HG03571 (cell line): ENCODE measurements around the gene P2RY12.
"Not testable (repeated sequence)": the region's sequence is repeated elsewhere in the genome, so short reads cannot be mapped to it uniquely, and the experiment has no call there.

Experiments used
- ATAC-seq: cut with Tn5 transposase; IDR thresholded peaks from one replicate; pipeline ENCODE4 v1.9.1; 2021; ENCODE audit not compliant: unreplicated experiment

Gene P2RY12

GRCh38 chr3:151393146-151393830 lies 8.7 kb upstream of the P2RY12 start:
- no peak for ATAC-seq

- ATAC-seq = not testable (repeated sequence)
These were observed 7.6 kb upstream of the P2RY12 start for GRCh38 chr3:151392191-151392590.

- ATAC-seq = no peak
These were observed 7.2 kb upstream of the P2RY12 start for GRCh38 chr3:151391720-151392119.

- ATAC-seq = no peak
These were observed 3.3 kb upstream of the P2RY12 start for GRCh38 chr3:151387842-151388241.

GRCh38 chr3:151387432-151387831 lies 2.9 kb upstream of the P2RY12 start:
- no peak for ATAC-seq

- ATAC-seq = no peak
These were observed 1.5 kb upstream of the P2RY12 start for GRCh38 chr3:151386056-151386455.

GRCh38 chr3:151383956-151384355 lies 597 bp downstream of the P2RY12 start:
- ATAC-seq = peak; percentile 51

- no peak for ATAC-seq
These were observed 1.4 kb downstream of the P2RY12 start for GRCh38 chr3:151383111-151383510.

GRCh38 chr3:151382671-151383070 lies 1.9 kb downstream of the P2RY12 start:
- ATAC-seq = no peak

GRCh38 chr3:151379083-151379734 lies 5.3 kb downstream of the P2RY12 start:
- ATAC-seq = no peak

GRCh38 chr3:151377768-151378385 lies 6.7 kb downstream of the P2RY12 start:
- ATAC-seq = peak; percentile 55

GRCh38 chr3:151372063-151372820 lies 12.3 kb downstream of the P2RY12 start:
- no peak for ATAC-seq

- ATAC-seq = no peak
These were observed 13.0 kb downstream of the P2RY12 start for GRCh38 chr3:151371526-151371925.

GRCh38 chr3:151367448-151367847 lies 17.1 kb downstream of the P2RY12 start:
- no peak for ATAC-seq

GRCh38 chr3:151366993-151367392 lies 17.6 kb downstream of the P2RY12 start:
- no peak for ATAC-seq

GRCh38 chr3:151362751-151363174 lies 21.8 kb downstream of the P2RY12 start:
- no peak for ATAC-seq

GRCh38 chr3:151357463-151357850 lies 27.1 kb downstream of the P2RY12 start:
- ATAC-seq = no peak

GRCh38 chr3:151356794-151357462 lies 27.6 kb downstream of the P2RY12 start:
- ATAC-seq = no peak

- ATAC-seq = peak; percentile 14
These were observed 32.9 kb downstream of the P2RY12 start for GRCh38 chr3:151351648-151352047.

- peak; percentile 70 for ATAC-seq
These were observed 33.3 kb downstream of the P2RY12 start for GRCh38 chr3:151351219-151351618.

GRCh38 chr3:151350656-151351055 lies 33.9 kb downstream of the P2RY12 start:
- no peak for ATAC-seq
